NCI-H2196 treated with DMSO at 0.1 percent for 48 hours (cell line): ENCODE measurements around the gene AGBL5.
"Not testable (repeated sequence)": the region's sequence is repeated elsewhere in the genome, so short reads cannot be mapped to it uniquely, and the experiment has no call there.

Experiments
- DNase-seq: peaks from one replicate; lab custom pipeline; 2025; ENCODE audit not compliant: unreplicated experiment; lab: John Stamatoyannopoulos, UW

Gene AGBL5

DNA sequence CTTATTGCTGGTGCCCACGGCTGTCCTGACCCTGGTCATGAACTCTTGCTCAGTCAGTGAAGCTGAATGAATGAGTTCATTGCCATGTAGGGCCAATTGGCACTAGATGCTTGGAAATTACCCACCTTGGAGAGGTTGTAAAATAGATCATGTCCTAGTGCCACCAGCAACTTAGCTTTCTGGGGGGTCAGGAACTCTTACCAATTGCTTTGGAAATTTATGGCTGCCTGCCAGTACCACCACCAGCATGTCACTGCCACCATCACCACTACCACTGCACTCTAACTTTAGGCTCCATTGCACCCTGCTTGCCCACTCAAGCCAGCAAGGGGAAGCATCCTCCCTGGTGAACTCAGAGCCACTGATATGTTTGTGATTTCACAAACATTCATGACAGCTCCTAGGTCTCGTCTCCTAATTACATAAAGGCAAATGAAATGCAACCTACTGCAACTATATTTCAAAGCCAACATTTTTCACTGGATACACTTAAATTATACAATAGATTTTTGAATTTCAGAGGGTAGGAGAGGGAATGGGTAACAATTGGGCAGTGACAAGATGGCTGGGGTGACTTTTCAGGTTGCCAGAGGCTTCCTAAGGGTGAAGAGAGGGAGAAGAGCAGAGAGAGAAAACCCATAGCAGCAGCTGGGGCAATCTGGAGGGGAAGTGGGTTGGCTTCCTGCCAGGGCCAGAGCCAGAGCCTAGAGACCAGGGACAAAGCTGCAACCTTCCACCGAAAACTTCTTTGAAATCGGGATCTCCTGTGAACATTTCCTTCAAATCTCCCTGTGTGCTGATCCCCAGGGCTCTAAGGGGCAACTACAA is 23.5 kb downstream of the AGBL5 start:
- DNase-seq: peak; percentile 8

- DNase-seq: not testable (repeated sequence)
Measured at GRCh38 chr2:27075566-27075871, 24.1 kb downstream of the AGBL5 start.

DNA sequence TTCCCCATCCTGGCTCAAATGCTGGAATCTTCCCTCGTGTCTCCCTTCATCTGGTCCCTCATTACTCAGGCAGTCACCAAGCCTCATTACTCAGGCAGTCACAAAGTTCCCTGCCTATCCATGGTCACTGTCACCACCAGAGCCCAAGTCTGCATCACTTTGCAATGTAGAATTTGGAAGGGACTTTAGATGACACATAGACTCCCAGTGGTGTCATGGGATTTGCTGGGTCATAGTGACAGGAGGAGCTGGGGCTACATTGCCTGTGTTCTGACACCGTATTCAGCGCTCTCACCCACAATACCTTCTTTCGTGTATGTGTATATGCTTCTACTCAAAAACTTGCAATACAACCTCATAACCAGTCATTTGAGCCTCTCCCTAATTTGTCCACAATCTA is 24.9 kb downstream of the AGBL5 start:
- no peak for DNase-seq

DNA sequence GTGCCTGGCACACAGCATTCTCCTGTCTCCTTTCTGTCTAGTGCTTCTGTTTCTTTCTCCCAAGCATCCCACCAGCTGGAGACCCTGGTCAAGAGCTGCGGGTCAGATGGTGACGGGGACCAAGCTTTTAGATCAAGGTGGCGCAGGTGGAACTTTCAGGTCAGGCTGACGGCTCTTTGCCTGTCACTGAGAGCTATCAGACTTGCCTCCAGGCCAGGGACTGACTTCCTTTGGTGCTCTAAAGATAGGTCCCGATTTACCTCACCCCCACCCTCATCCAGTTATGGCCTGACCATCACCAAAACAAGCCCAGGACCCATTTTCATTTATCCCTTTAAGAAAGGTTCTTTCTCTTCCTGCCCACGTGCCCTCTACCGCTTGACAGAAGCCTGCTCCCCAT is 25.8 kb downstream of the AGBL5 start:
- DNase-seq: no peak

DNA sequence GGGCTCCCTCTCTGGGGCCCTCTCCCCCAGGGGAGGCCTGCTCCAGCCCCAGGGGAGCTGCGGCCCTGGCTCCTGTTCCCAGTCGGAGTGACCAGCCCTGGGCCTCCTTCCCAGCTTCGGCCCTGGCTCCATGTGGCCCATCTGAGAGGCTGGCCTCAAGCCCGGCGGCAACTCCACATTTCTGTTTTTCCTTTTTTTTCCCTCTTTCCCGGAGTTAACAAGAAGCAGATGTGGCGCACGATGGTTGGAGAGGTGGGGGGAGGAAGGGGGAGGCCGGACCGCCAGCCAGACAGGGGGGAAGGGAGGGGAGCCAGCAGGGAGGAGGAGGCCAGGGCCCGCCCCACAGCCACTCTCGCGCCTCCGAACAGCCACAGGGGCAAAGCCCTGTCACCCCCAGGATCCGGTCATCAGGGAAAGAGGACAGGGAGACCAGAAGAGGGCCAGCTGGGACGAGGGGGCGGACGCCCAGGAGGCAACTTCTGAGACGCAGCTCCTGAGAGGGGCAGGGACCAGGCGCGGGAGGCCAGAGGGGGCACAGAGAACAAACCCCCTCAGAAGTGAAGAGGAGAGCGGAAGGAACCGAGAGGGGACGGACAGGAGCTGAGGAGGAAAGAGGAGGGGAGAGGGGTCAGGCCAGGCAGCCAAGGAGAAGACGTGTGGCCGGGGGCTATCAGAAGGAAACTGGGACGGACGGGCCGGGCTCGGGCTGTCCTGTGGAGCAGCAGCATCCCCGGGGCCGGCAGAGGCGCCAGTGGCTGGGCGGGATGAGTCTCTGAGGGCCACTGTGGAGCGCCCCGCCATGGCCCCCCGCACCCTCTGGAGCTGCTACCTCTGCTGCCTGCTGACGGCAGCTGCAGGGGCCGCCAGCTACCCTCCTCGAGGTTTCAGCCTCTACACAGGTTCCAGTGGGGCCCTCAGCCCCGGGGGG is 27.1 kb downstream of the AGBL5 start, which contains the start of gene EMILIN1:
TSS of gene EMILIN1 (plus strand) at position 349 of the 928 bp plus-strand sequence. CDS start at position 800, 451 bp downstream.
- DNase-seq: no peak

DNA sequence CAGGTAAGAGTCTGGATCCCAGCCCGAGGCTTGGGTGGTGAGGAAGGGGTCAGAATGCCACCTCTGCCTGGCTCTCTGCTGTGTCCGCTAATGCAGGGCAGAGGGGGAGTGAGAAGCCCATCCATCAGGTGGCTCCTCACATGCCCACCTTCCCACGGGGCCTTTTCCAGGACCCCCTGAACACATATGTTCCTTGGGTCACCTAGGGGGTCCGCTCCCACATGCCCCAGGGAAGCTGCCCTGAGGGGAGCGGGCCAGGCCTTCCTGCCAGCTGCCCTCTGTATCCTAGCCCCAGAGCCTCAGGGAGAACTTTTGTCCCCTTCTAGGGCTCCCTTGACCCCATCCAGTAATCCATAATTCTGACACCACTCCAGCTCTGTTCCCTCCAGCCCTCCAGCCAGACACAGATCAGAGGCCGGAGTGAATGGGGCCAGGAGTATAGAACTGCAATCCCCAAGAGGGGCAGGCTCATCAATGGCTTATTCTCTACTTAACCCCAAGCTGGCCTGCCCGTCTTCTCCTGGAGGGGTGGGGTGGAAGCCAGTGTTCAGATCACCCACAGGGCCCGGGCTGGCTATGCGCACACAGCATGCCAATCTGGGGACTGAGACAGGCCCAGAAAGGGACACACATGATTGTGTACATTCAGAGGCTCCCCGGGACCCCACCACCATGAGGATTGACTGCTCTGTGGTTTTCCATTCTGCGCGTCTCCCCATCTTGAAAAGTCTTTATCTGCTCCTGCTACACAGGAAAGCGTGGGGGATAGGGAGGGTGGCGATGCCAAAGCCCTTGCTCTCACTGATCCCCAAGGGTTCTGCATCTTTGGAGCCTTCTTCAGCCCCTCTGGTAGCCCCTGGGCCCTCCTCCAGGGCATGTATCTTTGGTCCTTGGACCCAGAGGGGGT is 28.0 kb downstream of the AGBL5 start:
- DNase-seq: no peak

DNA sequence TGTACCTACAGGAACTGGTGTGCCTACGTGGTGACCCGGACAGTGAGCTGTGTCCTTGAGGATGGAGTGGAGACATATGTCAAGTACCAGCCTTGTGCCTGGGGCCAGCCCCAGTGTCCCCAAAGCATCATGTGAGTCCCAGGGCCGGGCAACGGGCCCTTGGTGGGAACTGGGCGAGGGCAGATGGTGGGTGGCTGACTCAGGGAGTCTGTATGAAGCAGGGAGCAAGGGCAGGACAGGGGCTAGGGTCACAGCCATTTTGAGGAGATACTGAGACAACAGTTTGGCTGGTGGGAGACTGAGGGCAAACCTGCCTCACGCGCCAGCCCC is 28.6 kb downstream of the AGBL5 start:
- no peak for DNase-seq

DNA sequence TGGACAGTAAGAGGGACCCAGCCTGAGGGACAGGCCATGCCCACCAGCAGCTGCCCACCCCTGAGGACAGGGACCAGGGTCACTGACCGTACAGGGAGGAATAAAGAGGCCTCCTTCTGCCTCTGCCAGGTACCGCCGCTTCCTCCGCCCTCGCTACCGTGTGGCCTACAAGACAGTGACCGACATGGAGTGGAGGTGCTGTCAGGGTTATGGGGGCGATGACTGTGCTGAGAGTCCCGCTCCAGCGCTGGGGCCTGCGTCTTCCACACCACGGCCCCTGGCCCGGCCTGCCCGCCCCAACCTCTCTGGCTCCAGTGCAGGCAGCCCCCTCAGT is 29.1 kb downstream of the AGBL5 start:
- no peak for DNase-seq

GRCh38 chr2:27081984-27082772 is 30.7 kb downstream of the AGBL5 start:
- no peak for DNase-seq

DNA sequence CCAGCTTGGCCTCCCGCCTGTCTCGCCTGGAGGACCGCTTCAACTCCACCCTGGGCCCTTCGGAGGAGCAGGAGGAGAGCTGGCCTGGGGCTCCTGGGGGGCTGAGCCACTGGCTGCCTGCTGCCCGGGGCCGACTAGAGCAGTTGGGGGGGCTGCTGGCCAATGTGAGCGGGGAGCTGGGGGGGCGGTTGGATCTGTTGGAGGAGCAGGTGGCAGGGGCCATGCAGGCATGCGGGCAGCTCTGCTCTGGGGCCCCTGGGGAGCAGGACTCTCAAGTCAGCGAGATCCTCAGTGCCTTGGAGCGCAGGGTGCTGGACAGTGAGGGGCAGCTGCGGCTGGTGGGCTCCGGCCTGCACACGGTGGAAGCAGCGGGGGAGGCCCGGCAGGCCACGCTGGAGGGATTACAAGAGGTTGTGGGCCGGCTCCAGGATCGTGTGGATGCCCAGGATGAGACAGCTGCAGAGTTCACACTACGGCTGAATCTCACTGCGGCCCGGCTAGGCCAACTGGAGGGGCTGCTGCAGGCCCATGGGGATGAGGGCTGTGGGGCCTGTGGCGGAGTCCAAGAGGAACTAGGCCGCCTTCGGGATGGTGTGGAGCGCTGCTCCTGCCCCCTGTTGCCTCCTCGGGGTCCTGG is 31.4 kb downstream of the AGBL5 start:
- no peak for DNase-seq

DNA sequence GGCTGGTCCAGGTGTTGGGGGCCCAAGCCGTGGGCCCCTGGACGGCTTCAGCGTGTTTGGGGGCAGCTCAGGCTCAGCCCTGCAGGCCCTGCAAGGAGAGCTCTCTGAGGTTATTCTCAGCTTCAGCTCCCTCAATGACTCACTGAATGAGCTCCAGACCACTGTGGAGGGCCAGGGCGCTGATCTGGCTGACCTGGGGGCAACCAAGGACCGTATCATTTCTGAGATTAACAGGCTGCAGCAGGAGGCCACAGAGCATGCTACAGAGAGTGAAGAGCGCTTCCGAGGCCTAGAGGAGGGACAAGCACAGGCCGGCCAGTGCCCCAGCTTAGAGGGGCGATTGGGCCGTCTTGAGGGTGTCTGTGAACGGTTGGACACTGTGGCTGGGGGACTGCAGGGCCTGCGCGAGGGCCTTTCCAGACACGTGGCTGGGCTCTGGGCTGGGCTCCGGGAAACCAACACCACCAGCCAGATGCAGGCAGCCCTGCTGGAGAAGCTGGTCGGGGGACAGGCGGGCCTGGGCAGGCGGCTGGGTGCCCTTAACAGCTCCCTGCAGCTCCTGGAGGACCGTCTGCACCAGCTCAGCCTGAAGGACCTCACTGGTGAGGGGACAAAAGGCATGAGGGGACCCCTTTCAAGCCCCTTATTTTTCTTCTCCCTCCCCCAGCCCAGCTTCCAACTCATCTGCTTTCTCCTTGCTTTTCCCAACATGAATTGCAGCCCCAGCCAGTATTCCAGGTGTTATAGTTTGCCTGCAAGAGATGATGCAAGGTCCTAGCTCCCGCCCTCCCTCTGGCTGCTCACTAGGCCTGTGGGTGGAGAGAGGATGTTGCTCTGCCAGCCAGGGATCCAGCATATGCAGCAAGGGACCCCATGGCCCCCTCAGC is 32.2 kb downstream of the AGBL5 start:
- no peak for DNase-seq

- no peak for DNase-seq
Measured at GRCh38 chr2:27084297-27085061, 33.0 kb downstream of the AGBL5 start.

- no peak for DNase-seq
Measured at GRCh38 chr2:27085062-27085672, 33.7 kb downstream of the AGBL5 start.

DNA sequence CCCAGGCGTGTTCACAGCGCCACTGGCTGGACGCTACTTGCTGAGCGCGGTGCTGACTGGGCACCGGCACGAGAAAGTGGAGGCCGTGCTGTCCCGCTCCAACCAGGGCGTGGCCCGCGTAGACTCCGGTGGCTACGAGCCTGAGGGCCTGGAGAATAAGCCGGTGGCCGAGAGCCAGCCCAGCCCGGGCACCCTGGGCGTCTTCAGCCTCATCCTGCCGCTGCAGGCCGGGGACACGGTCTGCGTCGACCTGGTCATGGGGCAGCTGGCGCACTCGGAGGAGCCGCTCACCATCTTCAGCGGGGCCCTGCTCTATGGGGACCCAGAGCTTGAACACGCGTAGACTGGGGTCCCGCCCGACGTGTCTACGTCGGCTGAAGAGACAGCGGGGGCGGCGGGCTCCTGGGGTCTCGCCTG is 34.2 kb downstream of the AGBL5 start:
- peak; percentile 6 for DNase-seq

- DNase-seq: peak; percentile 85
Measured at GRCh38 chr2:27086090-27086723, 34.7 kb downstream of the AGBL5 start.

GRCh38 chr2:27086724-27087593 is 35.5 kb downstream of the AGBL5 start, which contains the start of gene KHK:
Gene KHK, plus strand, starts transcription at chr2:27086772. Its CDS starts 488 bp downstream, at chr2:27087260.
- DNase-seq: peak; percentile 36
